CD14-positive monocyte (primary cell): ENCODE results near the gene DCPS. TPM values are rescaled to one million over a fixed set of nuclear protein-coding genes. Genes with fewer than 3 reads are reported as not detected.

Experiments used
- DNase-seq, 3 donors: peaks; one replicate each; pipeline ENCODE4 v3.0.0-alpha.2; 2011 to 2022
- H2AFZ ChIP-seq: 2 replicates; pipeline ENCODE4 v1.6.0; 2012; ENCODE audit warnings: mild to moderate bottlenecking, low read depth, low read length, inconsistent platforms; ENCODE audit not compliant: insufficient read depth, poor library complexity, severe bottlenecking
- H3K27ac ChIP-seq, 2 donors: 1 replicate in 1 of 2; 2 replicates in 1 of 2; pipeline ENCODE4 v1.5.1; 2012 to 2013; ENCODE audit warnings: low read length in 2 of 2, control low read depth in 1 of 2, inconsistent platforms in 1 of 2, low read depth in 1 of 2, mild to moderate bottlenecking in 1 of 2
- H3K27me3 ChIP-seq, 2 donors: one replicate each; pipeline versions ENCODE4 v1.6.0 to v1.6.1; 2011 to 2013; ENCODE audit warnings: low read length in 2 of 2; ENCODE audit not compliant: control insufficient read depth in 2 of 2, insufficient read depth in 2 of 2
- H3K36me3 ChIP-seq, 2 donors: replicated peaks in 1 of 2; 1 replicate in 1 of 2; 2 replicates in 1 of 2; pipeline versions ENCODE4 v1.5.1 to v1.6.1; 2012 to 2013; ENCODE audit warnings: low read length in 2 of 2, control low read depth in 1 of 2, inconsistent platforms in 1 of 2, mild to moderate bottlenecking in 1 of 2; ENCODE audit not compliant: insufficient read depth in 2 of 2, control insufficient read depth in 1 of 2
- H3K4me1 ChIP-seq, 2 donors: 1 replicate in 1 of 2; 2 replicates in 1 of 2; pipeline versions ENCODE4 v1.5.1 to v1.6.1; 2012 to 2013; ENCODE audit warnings: low read length in 2 of 2, control low read depth in 1 of 2, inconsistent platforms in 1 of 2, mild to moderate bottlenecking in 1 of 2, moderate library complexity in 1 of 2; ENCODE audit not compliant: insufficient read depth in 2 of 2, control insufficient read depth in 1 of 2
- H3K4me2 ChIP-seq: replicated peaks from 2 replicates; pipeline ENCODE3; 2012; ENCODE audit warnings: low read length, moderate library complexity, mild to moderate bottlenecking; ENCODE audit not compliant: poor library complexity, severe bottlenecking; ENCODE audit errors: extremely low read depth
- H3K4me3 ChIP-seq, 3 experiments: fragments of 200-600 bp in 1 of 3; sonication (generic) in 1 of 3; replicated peaks in 1 of 3; 1 replicate in 2 of 3; 2 replicates in 1 of 3; pipeline ENCODE4 v1.5.1; 2011 to 2013; ENCODE audit warnings: low read length in 3 of 3, mild to moderate bottlenecking in 3 of 3, control low read depth in 2 of 3, low read depth in 2 of 3, inconsistent platforms in 1 of 3, moderate library complexity in 1 of 3
- H3K79me2 ChIP-seq: 2 replicates; pipeline ENCODE4 v1.6.0; 2012; ENCODE audit warnings: mild to moderate bottlenecking, control low read depth, inconsistent platforms, low read length, moderate library complexity; ENCODE audit not compliant: insufficient read depth
- H3K9ac ChIP-seq: 2 replicates; pipeline ENCODE4 v1.6.0; 2017; ENCODE audit warnings: low read length, mild to moderate bottlenecking; ENCODE audit not compliant: insufficient read depth, poor library complexity, severe bottlenecking
- H3K9me3 ChIP-seq, 2 donors: replicated peaks in 1 of 2; 1 replicate in 1 of 2; 2 replicates in 1 of 2; pipeline versions ENCODE4 v1.5.1 to v1.6.1; 2012 to 2013; ENCODE audit warnings: low read length in 2 of 2, control low read depth in 1 of 2; ENCODE audit not compliant: control insufficient read depth in 1 of 2, insufficient read depth in 1 of 2
- H4K20me1 ChIP-seq: 2 replicates; pipeline ENCODE4 v1.6.0; 2012; ENCODE audit warnings: mild to moderate bottlenecking, low read length, control low read depth, moderate library complexity; ENCODE audit not compliant: insufficient read depth
- H3K27ac Mint-ChIP-seq, 7 donors: one replicate each; pipeline ENCODE4 v1.8.0; 2020; ENCODE audit warnings: mild to moderate bottlenecking in 7 of 7, mixed read lengths in 7 of 7, moderate library complexity in 6 of 7, inconsistent platforms in 2 of 7
- H3K27me3 Mint-ChIP-seq, 3 donors: one replicate each; pipeline ENCODE4 v1.8.0; 2021 to 2022; ENCODE audit warnings: low read depth in 3 of 3, mild to moderate bottlenecking in 3 of 3, mixed read lengths in 3 of 3, moderate library complexity in 3 of 3, inconsistent platforms in 1 of 3
- H3K36me3 Mint-ChIP-seq, 2 donors: one replicate each; pipeline ENCODE4 v1.8.0; 2020; ENCODE audit warnings: mixed read lengths in 2 of 2, inconsistent platforms in 1 of 2, mild to moderate bottlenecking in 1 of 2
- H3K4me1 Mint-ChIP-seq: one replicate; pipeline ENCODE4 v1.8.0; 2020; ENCODE audit warnings: mild to moderate bottlenecking, mixed read lengths
- H3K4me3 Mint-ChIP-seq, 2 donors: one replicate each; pipeline ENCODE4 v1.8.0; 2020; ENCODE audit warnings: mild to moderate bottlenecking in 2 of 2, mixed read lengths in 2 of 2, moderate library complexity in 1 of 2
- H3K9me3 Mint-ChIP-seq, 7 donors: one replicate each; pipeline ENCODE4 v1.8.0; 2020 to 2022; ENCODE audit warnings: mixed read lengths in 7 of 7, mild to moderate bottlenecking in 6 of 7, moderate library complexity in 6 of 7, inconsistent platforms in 2 of 7
- WGBS: methylation state at CpG from one replicate; pipeline ENCODE4 v1.1.5; 2013; ENCODE audit warnings: missing lambda C conversion rate; ENCODE audit not compliant: insufficient coverage; 5-methylcytosine and 5-hydroxymethylcytosine counted together
- intact Hi-C, 2 donors: fragments of 100-400 bp; cut with micrococcal nuclease; formaldehyde crosslinking; loops; one replicate each; pipeline versions ENCODE4 v1.15.0 to v1.15.1; 2023
- polyA plus RNA-seq, 3 donors: library from polyadenylated mRNA; depleted of rRNA in 1 of 3; unstranded in 2 of 3; stranded (reverse) in 1 of 3; fragments of 300-500 nt in 2 of 3; fragments of >200 nt in 1 of 3; fragmentation: Illumina TruSeq in 2 of 3; gene quantifications; 1 replicate in 2 of 3; 2 replicates in 1 of 3; pipeline ENCODE4 v1.2.3, GENCODE V29; 2012 to 2021
- TF ChIP-seq, protein P1 (sequence below): fragments of 200-600 bp; IDR thresholded peaks from one replicate; pipeline ENCODE4 v1.8.0; 2022; ENCODE audit warnings: antibody characterized with exemption, mild to moderate bottlenecking

Gene DCPS
- polyA plus RNA-seq, 3 donors = 26.3 to 30.7 (median 30.4) TPM

DNA sequence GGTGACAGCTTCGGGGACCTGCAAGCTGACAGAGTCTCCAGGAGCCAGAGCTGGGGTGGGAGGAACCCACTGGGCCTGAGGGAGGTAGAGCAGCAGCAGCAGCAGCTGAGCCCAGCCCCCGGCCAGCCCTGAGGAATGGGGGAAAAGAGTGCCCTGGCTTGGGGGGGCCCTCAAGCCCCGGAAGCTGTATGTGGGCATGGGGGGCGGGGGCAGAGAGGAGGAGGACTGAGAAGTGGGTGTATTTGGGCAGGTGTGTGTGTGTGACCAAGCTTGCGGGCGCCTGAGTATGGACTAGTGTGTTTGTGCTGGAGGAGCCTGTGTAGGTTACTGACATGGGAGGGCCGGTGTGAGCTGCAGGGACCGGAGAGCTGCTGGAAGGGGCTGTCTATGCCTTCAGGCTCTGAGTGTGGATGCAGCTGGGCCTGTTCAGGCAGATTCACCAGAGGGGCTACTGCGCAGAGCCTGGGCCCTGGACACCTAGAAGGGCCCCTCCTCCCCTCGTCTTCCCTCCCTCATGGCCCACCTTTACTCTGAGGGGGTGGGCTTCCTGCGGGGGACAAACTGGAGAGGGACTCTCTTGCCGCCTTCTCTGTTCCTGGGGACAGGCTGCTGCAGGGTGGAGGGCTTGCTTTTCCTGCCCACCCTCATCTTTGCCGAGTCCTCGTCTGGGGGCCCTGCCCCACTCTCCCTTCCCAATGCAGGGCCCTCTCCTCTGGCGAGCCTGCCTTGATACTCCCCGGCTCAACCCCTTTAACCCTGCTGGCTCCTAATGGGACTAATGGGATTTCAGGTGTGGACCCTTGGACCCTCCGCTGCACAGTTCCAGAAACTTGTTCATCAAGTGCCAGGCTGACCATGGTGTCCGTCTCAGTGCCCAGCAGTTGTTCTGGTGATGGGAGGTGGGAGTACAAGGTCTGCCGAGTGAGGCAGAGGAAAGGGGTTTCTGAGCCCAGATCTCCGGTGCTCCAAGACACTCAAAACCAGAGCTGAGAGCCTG lies 79.8 kb downstream of the DCPS start:
- H3K9me3 Mint-ChIP-seq = no peaks in the 10 kb centered on the region
- H3K27ac ChIP-seq = no peak overlapping the region
- H3K4me1 ChIP-seq = peaks cover 23 to 28% of the 10 kb centered on the region in 2 donors
- no peaks in the 10 kb centered on the region for H3K27me3 ChIP-seq
- H3K9me3 ChIP-seq = no peaks in the 10 kb centered on the region
- 81% methylated on average over 15 of the region's 20 CpGs for WGBS
- TF ChIP-seq, protein P1, sequence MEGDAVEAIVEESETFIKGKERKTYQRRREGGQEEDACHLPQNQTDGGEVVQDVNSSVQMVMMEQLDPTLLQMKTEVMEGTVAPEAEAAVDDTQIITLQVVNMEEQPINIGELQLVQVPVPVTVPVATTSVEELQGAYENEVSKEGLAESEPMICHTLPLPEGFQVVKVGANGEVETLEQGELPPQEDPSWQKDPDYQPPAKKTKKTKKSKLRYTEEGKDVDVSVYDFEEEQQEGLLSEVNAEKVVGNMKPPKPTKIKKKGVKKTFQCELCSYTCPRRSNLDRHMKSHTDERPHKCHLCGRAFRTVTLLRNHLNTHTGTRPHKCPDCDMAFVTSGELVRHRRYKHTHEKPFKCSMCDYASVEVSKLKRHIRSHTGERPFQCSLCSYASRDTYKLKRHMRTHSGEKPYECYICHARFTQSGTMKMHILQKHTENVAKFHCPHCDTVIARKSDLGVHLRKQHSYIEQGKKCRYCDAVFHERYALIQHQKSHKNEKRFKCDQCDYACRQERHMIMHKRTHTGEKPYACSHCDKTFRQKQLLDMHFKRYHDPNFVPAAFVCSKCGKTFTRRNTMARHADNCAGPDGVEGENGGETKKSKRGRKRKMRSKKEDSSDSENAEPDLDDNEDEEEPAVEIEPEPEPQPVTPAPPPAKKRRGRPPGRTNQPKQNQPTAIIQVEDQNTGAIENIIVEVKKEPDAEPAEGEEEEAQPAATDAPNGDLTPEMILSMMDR = no peak
- H3K36me3 Mint-ChIP-seq = no peaks in the 10 kb centered on the region
- H3K9ac ChIP-seq = no peak overlapping the region
- intact Hi-C loops = no loop called here
- no peak overlapping the region for H3K4me3 ChIP-seq
- peaks cover 0 to 1% (median 0%) of the 10 kb centered on the region in 3 donors for H3K27me3 Mint-ChIP-seq
- no peaks in the 10 kb centered on the region for H3K36me3 ChIP-seq
- no peak overlapping the region for H2AFZ ChIP-seq
- DNase-seq = no peak
- peak overlapping the region in 2 of 7 donors; percentile 6 to 25 for H3K27ac Mint-ChIP-seq
- peaks cover 30% of the 10 kb centered on the region for H3K4me1 Mint-ChIP-seq
- H3K79me2 ChIP-seq = peaks cover 41% of the 10 kb centered on the region
- H4K20me1 ChIP-seq = no peaks in the 10 kb centered on the region
- H3K4me2 ChIP-seq = no peak overlapping the region
- no peak overlapping the region for H3K4me3 Mint-ChIP-seq

DNA sequence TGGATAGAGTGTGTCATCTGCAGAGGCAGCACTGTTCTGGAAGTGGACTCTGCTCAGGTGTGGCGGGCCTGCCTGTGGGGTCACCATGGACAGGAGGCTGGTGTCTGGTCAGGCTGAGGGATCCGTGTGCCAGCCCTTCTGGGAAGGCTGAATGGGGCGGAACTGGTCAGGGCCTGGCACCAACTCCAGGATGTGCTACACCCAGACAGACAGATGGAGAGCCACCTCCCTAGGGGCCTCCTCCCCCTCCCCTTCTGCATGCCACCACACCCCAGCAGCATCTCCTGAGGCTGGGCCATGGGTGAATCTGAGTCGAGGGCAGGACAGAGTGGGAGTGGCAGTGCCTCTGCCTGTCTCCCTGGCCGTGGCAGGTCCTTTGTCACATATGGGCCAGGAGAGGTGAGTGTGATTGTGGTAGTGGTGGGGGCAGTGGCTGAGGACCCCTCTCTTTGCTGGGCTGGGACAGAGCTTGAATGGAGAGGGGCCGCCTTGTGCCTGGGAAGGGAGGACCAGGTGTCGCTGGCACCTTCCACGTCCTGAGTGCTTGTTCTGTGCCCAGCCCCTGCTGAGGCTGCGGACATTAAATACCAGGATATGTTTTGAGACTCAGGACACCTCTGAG lies 80.7 kb downstream of the DCPS start:
- H3K27me3 ChIP-seq = no peaks in the 10 kb centered on the region
- no peaks in the 10 kb centered on the region for H4K20me1 ChIP-seq
- no peak overlapping the region for H3K27ac ChIP-seq
- H3K9ac ChIP-seq = no peak overlapping the region
- no peak for DNase-seq
- H3K36me3 Mint-ChIP-seq = no peaks in the 10 kb centered on the region
- H3K4me3 Mint-ChIP-seq = no peak overlapping the region
- H3K79me2 ChIP-seq = peaks cover 42% of the 10 kb centered on the region
- H3K36me3 ChIP-seq = no peaks in the 10 kb centered on the region
- no peak overlapping the region for H3K4me3 ChIP-seq
- H2AFZ ChIP-seq = no peak overlapping the region
- 96% methylated on average over 7 of the region's 9 CpGs for WGBS
- H3K27me3 Mint-ChIP-seq = peaks cover 0 to 1% (median 0%) of the 10 kb centered on the region in 3 donors
- no peaks in the 10 kb centered on the region for H3K9me3 Mint-ChIP-seq
- H3K4me1 Mint-ChIP-seq = peaks cover 30% of the 10 kb centered on the region
- TF ChIP-seq, protein P1 = no peak
- H3K4me1 ChIP-seq = peaks cover 23 to 28% of the 10 kb centered on the region in 2 donors
- H3K4me2 ChIP-seq = no peak overlapping the region
- H3K9me3 ChIP-seq = no peaks in the 10 kb centered on the region
- H3K27ac Mint-ChIP-seq = no peak overlapping the region
- intact Hi-C loops = no loop called here
